Prostate gland (tissue), 2 donors: Measurements from ENCODE around the gene TSNAX. TPM values are rescaled to one million over a fixed set of nuclear protein-coding genes. Genes with fewer than 3 reads are reported as not detected.

Source experiments
- DNase-seq: peaks from one replicate; pipeline ENCODE4 v3.0.0-alpha.2; 2019; ENCODE audit warnings: low spot score
- H3K27ac ChIP-seq, 2 donors: fragments of 200-600 bp; sonication (generic); 2 replicates each; pipeline ENCODE4 v1.5.1; 2017 to 2019
- H3K27me3 ChIP-seq: fragments of 200-600 bp; sonication (generic); replicated peaks from 2 replicates; pipeline ENCODE4 v1.5.1; 2019; ENCODE audit not compliant: insufficient read depth
- H3K36me3 ChIP-seq, 2 donors: fragments of 200-600 bp; sonication (generic); 1 replicate in 1 of 2; 2 replicates in 1 of 2; pipeline versions ENCODE4 v1.5.1 to v1.8.1; 2017 to 2019
- H3K4me1 ChIP-seq: fragments of 200-600 bp; sonication (generic); replicated peaks from 2 replicates; pipeline ENCODE4 v1.5.1; 2019
- H3K4me3 ChIP-seq, 2 donors: fragments of 200-600 bp; sonication (generic); 2 replicates each; pipeline ENCODE4 v1.5.1; 2017 to 2019
- H3K9me3 ChIP-seq: fragments of 200-600 bp; sonication (generic); 2 replicates; pipeline ENCODE4 v1.5.1; 2017
- POLR2A ChIP-seq: fragments of 450-650 bp; IDR thresholded peaks from one replicate; pipeline ENCODE4 v1.6.1; 2016; ENCODE audit warnings: antibody characterized with exemption, mild to moderate bottlenecking
- POLR2AphosphoS5 ChIP-seq: sonication (generic); formaldehyde crosslinking; IDR thresholded peaks from one replicate; pipeline ENCODE4 v1.6.1; 2017; ENCODE audit warnings: antibody characterized with exemption
- WGBS: methylation state at CpG from one replicate; pipeline ENCODE4 v1.1.5; 2018; 5-methylcytosine and 5-hydroxymethylcytosine counted together
- intact Hi-C: fragments of 100-400 bp; cut with DNase I; formaldehyde crosslinking; loops from one replicate; pipeline ENCODE4 v1.14.2; 2022
- total RNA-seq, 2 donors: library from RNA; depleted of rRNA; stranded (reverse); fragments of >200 nt; gene quantifications; one replicate each; pipeline ENCODE4 v1.1.0, GENCODE V29; 2016
- TF ChIP-seq, protein P1 (sequence below), 4 experiments: fragments of 200-600 bp in 2 of 4; fragments of 450-650 bp in 2 of 4; sonication (generic) in 2 of 4; IDR thresholded peaks; 1 replicate in 3 of 4; 2 replicates in 1 of 4; pipeline ENCODE4 v1.5.1; 2016 to 2019; ENCODE audit warnings: antibody characterized with exemption in 4 of 4, mild to moderate bottlenecking in 2 of 4, moderate library complexity in 2 of 4

The TSNAX gene
- total RNA-seq, 2 donors from 2014 or later: 23.5 to 41.2 TPM

DNA sequence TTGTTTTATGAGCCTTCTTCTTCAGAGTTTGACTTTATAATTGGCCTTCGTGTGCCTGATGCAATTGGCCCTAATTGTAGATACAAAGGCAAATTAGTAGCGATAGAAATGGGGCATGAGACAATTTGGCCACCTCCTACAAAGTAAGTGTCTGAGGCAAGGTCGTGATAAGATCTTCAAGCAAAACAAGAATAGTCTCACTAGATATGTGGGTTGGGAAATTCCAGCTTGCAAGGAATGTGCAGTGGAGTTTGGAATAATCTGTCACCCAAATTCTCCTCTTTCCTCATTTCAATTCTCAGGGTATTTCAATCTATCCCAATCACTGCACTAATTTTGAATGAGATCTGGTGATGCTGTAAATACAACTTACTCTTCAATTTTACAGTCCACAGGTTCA, 11.4 kb upstream of the TSNAX start:
- no peaks in the 10 kb centered on the region for H3K27me3 ChIP-seq
- no peaks in the 10 kb centered on the region for H3K9me3 ChIP-seq
- no peak for TF ChIP-seq POLR2A
- no peak for TF ChIP-seq POLR2AphosphoS5
- TF ChIP-seq, protein P1, sequence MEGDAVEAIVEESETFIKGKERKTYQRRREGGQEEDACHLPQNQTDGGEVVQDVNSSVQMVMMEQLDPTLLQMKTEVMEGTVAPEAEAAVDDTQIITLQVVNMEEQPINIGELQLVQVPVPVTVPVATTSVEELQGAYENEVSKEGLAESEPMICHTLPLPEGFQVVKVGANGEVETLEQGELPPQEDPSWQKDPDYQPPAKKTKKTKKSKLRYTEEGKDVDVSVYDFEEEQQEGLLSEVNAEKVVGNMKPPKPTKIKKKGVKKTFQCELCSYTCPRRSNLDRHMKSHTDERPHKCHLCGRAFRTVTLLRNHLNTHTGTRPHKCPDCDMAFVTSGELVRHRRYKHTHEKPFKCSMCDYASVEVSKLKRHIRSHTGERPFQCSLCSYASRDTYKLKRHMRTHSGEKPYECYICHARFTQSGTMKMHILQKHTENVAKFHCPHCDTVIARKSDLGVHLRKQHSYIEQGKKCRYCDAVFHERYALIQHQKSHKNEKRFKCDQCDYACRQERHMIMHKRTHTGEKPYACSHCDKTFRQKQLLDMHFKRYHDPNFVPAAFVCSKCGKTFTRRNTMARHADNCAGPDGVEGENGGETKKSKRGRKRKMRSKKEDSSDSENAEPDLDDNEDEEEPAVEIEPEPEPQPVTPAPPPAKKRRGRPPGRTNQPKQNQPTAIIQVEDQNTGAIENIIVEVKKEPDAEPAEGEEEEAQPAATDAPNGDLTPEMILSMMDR (IDR thresholded peaks at IDR 0.05): no peak
- intact Hi-C loops: no loop called here
- H3K27ac ChIP-seq: no peak overlapping the region
- no peaks in the 10 kb centered on the region for H3K36me3 ChIP-seq
- 26% methylated on average over 3 of the region's 3 CpGs for WGBS
- DNase-seq: no peak
- no peaks in the 10 kb centered on the region for H3K4me1 ChIP-seq
- H3K4me3 ChIP-seq: no peak overlapping the region

DNA sequence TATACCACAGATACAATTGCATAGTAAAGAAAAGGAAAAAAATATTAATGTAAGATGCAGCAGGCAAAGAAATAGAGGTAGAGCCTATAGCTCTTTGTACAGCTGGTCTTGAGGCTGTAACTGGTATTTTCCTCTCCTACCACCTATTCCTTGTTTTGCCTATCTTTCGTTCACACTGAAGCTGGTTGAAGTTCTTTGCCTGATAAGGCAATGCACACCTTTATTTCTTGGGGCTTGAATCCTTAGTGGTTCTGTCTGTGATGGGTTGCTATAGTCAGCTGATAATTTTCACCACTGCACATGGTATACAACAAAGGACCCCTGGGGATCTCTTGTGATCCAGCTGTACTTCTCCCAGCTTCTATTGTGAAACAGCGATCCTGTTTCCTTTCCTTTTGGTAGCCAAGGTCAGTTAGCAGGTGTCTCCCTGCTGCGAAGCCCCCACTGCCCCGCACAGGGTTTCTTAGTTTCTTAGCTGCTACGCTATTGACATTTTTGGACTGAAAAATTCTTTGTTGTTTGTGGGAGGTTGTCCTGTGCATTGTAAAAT, 9.9 kb upstream of the TSNAX start:
- TF ChIP-seq, protein P1 (IDR thresholded peaks at IDR 0.05): no peak
- TF ChIP-seq POLR2A (no peak), POLR2AphosphoS5 (no peak)
- no peak for DNase-seq
- Histone ChIP-seq H3K4me3 (no peak overlapping the region), H3K27me3 (no peaks in the 10 kb centered on the region), H3K27ac (no peak overlapping the region), H3K9me3 (no peaks in the 10 kb centered on the region), H3K36me3 (no peaks in the 10 kb centered on the region), H3K4me1 (no peaks in the 10 kb centered on the region)
- 86% methylated on average over 5 of the region's 5 CpGs for WGBS
- intact Hi-C loops: no loop called here

DNA sequence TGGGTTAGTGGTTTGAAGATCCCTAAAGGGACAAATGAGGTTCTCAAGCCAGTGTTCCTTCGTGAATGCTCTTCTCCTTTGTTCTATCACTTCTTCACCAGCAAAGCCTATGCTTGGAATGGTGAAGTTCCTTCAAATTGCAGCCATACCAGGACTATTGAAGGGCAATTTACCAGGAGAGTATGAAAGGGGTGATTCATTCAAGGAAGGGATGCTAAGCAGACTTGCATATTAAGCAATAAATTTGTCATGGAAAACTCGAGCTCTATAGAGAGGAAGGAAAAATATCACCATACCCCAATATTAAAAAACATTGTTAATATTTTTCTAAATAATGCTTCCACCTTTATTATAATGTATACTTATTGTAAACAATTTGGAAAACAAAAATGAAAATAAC, 9.3 kb upstream of the TSNAX start:
- 83% methylated on average over 2 of the region's 2 CpGs for WGBS
- DNase-seq: no peak
- no peaks in the 10 kb centered on the region for H3K36me3 ChIP-seq
- intact Hi-C loops: no loop called here
- H3K4me3 ChIP-seq: no peak overlapping the region
- no peaks in the 10 kb centered on the region for H3K4me1 ChIP-seq
- no peaks in the 10 kb centered on the region for H3K9me3 ChIP-seq
- no peak for TF ChIP-seq POLR2A
- no peak for TF ChIP-seq POLR2AphosphoS5
- TF ChIP-seq, protein P1 (IDR thresholded peaks at IDR 0.05): no peak
- H3K27ac ChIP-seq: no peak overlapping the region
- no peaks in the 10 kb centered on the region for H3K27me3 ChIP-seq

DNA sequence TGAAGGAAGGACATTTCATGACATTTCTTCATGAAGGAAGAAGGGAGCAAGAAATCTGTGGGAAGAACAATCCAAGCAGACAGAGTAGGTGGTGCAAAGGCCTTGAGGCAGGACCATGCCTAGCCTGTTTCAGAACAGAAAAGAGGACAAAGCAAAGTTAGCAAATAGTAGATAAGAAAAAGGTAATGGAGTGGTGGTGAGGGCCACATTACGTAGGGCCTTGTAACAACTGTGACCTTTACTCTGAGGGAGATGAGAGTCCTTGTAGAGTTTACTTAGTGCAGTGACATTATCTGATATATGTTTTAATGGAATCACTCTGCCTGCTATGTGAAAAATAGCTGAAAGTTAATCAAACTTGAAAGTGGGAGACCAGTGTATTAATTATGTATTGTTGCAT, 6.4 kb upstream of the TSNAX start:
- 92% methylated on average over 1 of the region's 1 CpG for WGBS
- no peak for DNase-seq
- intact Hi-C loops: no loop called here
- Histone ChIP-seq H3K36me3 (no peaks in the 10 kb centered on the region), H3K4me1 (no peaks in the 10 kb centered on the region), H3K9me3 (no peaks in the 10 kb centered on the region), H3K27me3 (no peaks in the 10 kb centered on the region), H3K4me3 (no peak overlapping the region), H3K27ac (no peak overlapping the region)
- TF ChIP-seq POLR2AphosphoS5 (no peak), POLR2A (no peak)
- TF ChIP-seq, protein P1 (IDR thresholded peaks at IDR 0.05): no peak

DNA sequence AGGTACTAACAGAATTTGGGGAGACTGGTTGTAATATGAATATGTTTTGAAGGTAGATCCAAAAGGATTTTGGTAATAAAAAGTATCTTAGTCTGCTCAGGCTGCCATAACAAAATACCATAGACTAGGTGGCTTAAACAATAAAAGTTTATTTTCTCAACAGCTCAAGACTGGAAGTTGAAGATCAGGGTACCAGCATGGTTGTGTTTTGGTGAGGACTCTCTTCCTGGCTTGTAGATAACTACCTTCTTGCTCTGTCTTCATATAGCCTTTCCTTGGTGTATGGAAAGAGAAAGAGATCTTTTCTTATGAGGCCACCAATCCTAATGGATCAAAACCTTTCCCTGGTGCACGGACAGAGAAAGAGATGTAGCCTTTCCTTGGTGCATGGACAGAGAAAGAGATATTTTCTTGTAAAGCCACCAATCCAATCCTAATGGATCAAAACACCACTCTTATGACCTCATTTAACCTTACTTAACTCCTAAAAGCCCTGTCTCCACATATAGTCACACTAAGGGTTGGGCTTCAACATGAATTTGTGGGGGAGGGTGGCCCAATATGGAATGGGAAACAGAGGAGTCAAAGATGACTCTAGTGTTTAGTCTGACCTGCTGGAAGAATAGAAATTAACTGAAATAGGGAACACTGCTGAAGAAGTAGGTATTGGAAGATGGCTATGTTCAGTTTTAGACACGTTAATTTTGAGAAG, 5.4 kb upstream of the TSNAX start:
- intact Hi-C loops: no loop called here
- DNase-seq: no peak
- 92% methylated on average over 2 of the region's 2 CpGs for WGBS

More for the DNA sequence above, 5.4 kb upstream of the TSNAX start:
- TF ChIP-seq, protein P1 (IDR thresholded peaks at IDR 0.05): no peak
- TF ChIP-seq POLR2AphosphoS5 (no peak), POLR2A (no peak)
- no peaks in the 10 kb centered on the region for H3K36me3 ChIP-seq
- H3K27ac ChIP-seq: no peak overlapping the region
- no peak overlapping the region for H3K4me3 ChIP-seq
- H3K9me3 ChIP-seq: no peaks in the 10 kb centered on the region
- H3K27me3 ChIP-seq: no peaks in the 10 kb centered on the region
- no peaks in the 10 kb centered on the region for H3K4me1 ChIP-seq
